Erythroblast (primary cell): ENCODE results near the gene STON1.

ENCODE experiments used
- GATA1 ChIP-seq: IDR thresholded peaks from 2 replicates; pipeline ENCODE4 v1.6.1; 2011; ENCODE audit warnings: low read depth, mild to moderate bottlenecking, control low read depth, low read length, moderate library complexity
- POLR2A ChIP-seq: IDR thresholded peaks from 2 replicates; pipeline ENCODE4 v1.6.1; 2011; ENCODE audit warnings: mild to moderate bottlenecking, low read length

- TF ChIP-seq POLR2A (no peak), GATA1 (no peak)
Measured at GRCh38 chr2:48549972-48550371, 20.0 kb downstream of the STON1 start.
